GM12875 (cell line): ENCODE results near the gene SLC20A1.

Experiments
- H3K4me3 ChIP-seq: one replicate; pipeline ENCODE4 v1.5.1; 2011; ENCODE audit warnings: low read depth, low read length, control low read depth
- CTCF ChIP-seq: IDR thresholded peaks from 2 replicates; pipeline ENCODE4 v1.5.1; 2011; ENCODE audit warnings: low read depth, mild to moderate bottlenecking, control low read depth, inconsistent platforms, low read length, moderate library complexity, borderline replicate concordance; ENCODE audit not compliant: insufficient read depth

Gene SLC20A1

DNA sequence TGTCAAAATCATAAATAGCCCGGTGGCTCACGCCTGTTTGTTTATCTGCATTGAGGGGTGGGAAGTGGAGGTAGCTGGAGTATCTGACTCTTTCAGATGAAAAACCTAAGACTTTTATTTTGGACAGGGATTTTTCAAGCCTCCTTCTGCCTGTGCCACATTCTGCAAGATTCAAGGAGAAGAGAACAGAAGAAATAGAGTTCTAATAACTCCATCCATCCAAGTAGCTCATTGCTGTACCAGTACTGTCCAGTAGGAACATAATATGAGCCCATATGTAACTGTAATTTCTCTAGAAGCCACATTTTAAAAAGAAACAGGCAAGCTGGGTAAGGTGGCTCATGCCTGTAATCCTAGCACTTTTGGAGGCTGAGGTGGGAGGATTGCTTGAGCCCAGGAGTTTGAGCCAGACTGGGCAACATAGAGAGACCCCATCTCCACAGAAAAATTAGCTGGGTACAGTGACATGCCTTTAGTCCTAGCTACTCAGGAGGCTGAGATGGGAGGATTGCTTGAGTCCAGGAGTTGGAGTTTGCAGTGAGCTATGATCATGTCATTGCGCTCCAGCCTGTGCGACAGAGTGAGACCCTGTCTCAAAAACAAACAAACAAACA is 39.6 kb downstream of the SLC20A1 start:
- TF ChIP-seq CTCF, result 0 out of 2 replicates have a peak, but pooled peaks have one; percentile 11
- H3K4me3 ChIP-seq, result no peak overlapping the region

GRCh38 chr2:112686348-112687217 is 40.8 kb downstream of the SLC20A1 start:
- TF ChIP-seq CTCF, result no peak

DNA sequence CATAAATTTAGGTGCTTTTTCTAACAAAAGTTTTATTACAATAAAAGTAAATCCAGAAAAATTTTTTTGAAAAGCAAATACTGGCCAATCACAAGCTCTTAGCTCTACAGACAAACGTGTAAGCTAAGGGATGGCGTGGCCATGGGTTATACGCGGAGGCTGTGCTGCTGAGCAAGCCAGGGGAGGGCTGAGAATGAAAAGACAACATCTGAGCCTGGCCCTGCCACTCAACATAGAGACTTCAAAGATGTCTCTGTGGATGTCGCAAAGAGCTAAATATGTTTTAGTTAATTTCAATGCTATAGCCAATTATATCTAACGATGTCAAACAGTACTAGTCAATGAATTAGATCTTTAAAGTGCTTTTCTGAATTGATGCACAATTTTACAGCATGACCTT is 41.8 kb downstream of the SLC20A1 start:
- no peak overlapping the region for H3K4me3 ChIP-seq
- no peak for TF ChIP-seq CTCF

More at GRCh38 chr2:112686348-112687217, 40.8 kb downstream of the SLC20A1 start:
- H3K4me3 ChIP-seq, result no peak overlapping the region

DNA sequence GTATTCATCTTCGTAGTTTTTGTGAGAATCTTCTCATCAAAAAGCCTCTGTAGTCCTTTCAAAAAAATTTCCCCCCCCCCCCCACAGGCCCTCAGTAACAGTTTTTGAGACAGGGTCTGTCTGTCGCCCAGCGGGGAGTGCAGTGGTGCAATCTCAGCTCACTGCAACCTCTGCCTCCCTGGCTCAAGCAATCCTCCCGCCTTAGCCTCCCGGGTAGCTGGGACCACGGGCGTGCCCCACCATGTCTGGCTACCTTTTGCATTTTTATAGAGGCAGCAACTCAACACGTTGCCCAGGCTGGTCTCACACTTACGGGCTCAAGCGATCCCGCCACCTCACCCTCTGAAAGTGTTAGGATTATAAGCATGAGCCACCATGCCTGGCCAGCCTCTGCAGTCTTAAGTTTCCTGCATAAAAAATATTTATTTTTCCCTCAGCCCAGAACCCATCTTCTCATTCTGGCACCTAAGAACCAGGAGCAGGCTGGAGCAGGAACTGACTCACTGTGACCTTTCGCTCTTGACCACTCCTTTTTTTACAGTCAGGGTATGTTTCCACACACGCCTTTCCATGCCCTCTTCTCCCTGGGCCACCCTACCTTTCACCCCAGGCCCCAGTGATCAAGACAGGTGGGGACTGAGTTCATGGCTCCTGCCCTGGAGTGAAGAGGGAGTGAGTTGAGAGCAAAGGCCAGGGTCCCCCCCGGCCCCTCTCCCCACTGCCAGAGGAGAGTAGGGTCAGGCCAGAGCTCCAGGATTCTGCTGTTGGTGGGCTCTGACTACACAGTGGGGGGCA is 42.5 kb downstream of the SLC20A1 start:
- no peak overlapping the region for H3K4me3 ChIP-seq
- no peak for TF ChIP-seq CTCF

- H3K4me3 ChIP-seq, result no peak overlapping the region
- TF ChIP-seq CTCF, result peak; percentile 70
Measured at GRCh38 chr2:112690853-112691401, 45.2 kb downstream of the SLC20A1 start.

DNA sequence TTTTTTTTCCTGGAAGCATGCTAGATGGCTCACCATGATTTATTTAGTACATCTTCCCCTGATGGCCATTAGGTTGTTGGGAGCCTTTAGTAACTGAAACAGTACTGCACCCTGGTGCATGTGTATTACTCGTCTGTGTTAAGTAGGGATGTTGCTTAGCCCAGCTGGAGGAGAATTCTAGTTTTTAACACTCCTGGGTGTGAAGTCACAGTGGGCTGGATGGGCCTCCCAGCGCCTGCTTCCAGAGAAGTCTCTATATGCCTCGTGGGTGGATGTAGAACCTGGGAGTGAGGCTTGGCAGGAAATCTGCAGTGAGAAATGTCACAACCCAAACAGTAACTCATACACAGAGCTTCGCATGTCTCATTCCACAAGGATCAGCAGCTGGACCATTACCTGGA is 46.1 kb downstream of the SLC20A1 start:
- no peak overlapping the region for H3K4me3 ChIP-seq
- no peak for TF ChIP-seq CTCF
